Raji (cell line): Measurements from ENCODE around the gene C4orf54.

Experiments used
- POLR2A ChIP-seq: IDR thresholded peaks from 2 replicates; pipeline ENCODE4 v1.6.1; 2011; ENCODE audit warnings: low read depth, low read length, control low read depth; ENCODE audit not compliant: insufficient read depth

Gene C4orf54

DNA sequence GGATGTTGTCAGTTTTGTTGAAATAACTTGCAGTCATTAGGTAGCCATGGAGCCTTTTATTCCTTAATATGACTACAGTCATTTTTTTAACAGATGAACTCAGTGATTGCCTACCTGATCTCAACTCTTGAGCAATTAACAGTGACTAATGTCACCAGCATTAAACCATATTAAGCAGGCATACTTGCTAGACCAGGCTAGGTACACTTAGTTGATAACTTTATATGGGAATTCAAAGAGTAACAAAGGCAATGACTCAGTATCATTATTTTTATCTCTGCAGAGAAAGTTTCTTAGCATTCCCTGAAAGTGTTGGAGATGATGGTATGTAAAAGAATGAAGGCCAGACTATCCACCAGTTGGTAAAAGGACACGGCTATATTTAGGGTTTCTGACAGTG is at the start of gene C4orf54:
C4orf54 (minus strand) TSS at position 31 of the 400 bp plus-strand sequence. CDS start 3,180 bp downstream, outside the sequence.
- TF ChIP-seq POLR2A: no peak

- TF ChIP-seq POLR2A: no peak
These were observed 48.3 kb upstream of the C4orf54 start for GRCh38 chr4:99705891-99706290.

- no peak for TF ChIP-seq POLR2A
These were observed 39.2 kb upstream of the C4orf54 start for GRCh38 chr4:99696801-99697200.

- no peak for TF ChIP-seq POLR2A
These were observed 35.5 kb upstream of the C4orf54 start for GRCh38 chr4:99693140-99693539.

DNA sequence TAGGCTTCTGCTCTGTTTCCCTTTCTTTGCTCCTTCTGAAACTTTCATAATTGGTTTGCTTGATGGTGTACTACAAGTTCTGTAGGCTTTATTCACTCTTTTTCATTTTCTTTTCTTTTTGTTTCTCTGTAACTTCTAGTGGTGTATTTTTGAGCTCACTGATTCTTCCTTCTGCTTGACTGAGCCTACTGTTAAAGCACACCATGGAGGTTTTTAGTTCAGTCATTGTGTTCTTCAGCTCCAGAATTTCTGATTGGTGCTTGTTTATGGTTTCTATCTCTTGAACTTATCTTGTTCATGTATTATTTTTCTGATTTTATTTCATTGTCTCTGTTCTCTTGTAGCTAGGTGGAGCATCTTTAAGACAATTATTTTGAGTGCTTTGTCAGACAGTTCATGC is 33.4 kb upstream of the C4orf54 start:
- TF ChIP-seq POLR2A: no peak

DNA sequence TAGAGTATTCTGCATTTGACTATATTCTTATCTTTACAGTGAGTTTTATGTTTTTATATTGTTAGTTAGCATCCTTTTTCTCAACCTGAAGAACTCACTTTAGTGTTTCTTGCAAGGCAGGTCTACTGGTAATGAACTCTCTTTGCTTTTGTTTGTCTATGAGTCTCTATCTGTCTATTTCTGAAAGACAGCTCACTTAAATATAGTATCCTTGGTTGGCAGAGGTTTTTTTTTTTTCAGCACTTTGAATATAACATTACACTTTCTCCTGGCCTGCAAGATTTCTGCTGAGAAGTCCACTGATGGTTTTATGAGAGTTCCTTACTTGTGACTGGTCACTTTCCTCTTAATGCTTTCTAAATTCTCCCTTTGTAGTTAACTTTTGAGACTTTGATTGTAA is 32.8 kb upstream of the C4orf54 start:
- no peak for TF ChIP-seq POLR2A

DNA sequence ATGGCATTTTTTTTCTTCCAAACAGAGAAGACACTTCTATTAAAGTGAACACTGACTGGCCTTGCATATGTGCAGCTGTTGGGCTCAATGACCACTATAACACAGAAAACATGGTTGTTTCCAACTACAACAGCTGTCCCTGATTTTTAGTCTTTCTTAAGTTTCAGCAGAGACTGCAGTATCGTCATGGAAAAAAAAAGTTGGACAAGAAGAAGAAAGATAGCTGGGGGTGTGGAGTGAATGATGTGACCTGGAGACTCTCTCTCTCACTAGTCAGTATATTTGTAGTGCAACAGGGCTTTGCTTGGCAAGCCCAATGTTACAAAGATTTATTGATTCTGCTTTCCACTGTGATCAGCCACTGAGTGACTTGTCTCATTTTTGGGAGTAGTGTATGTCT is 29.5 kb upstream of the C4orf54 start:
- TF ChIP-seq POLR2A: no peak

DNA sequence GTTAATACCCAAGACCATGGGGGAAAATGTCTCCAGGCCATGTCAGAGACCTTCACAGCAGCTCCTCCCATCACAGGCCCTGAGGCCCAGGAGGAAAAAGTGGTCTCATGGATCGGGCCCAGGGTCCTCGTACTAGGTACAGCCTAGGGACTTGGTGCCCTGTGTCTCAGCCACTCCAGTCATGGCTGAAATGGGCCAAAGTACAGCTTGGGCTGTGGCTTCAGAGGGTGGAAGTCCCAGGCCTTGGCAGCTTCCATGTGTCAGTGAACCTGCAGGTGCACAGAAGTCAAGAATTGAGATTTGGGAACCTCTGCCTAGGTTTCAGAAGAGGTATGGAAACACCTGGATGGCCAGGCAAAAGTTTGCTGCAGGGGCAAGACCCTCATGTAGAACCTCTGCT is 27.6 kb upstream of the C4orf54 start:
- no peak for TF ChIP-seq POLR2A

DNA sequence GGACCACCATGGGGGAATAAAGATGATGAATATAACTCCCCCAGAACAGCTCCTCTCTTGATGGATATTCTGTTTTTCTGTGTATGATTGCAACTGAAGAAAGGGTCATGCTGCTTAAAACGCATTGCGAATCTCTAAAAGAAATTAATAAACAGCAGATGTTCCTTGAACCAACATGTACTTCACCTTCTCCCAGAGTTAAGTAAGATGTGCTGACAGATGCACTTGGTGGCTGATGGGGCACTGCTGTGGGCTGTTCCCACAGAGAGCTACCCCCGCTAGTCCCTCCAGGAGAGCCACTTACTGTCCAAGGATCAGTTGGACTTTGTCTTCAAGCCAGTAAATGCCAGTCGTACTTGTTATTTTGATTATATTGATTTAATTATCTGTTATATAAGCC is 26.3 kb upstream of the C4orf54 start:
- TF ChIP-seq POLR2A: no peak

DNA sequence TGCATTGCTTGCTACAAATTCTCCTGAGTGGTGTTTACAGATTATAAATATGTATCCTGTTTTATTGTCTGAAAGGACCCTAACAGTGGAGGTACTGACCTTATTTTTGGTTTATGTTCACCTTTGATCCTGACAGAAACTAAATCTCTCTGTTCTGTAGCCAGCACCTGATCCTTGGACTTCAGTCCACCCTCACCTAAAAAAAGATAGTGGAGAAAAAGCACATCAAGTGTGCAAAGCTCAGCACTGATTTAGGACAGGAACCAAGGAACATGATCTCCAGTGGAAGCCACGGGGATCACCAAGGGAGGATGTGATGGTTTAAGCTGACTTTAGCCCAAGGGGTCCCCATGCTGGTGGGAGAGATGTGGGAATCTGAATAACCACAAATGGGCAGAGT is 22.3 kb upstream of the C4orf54 start:
- no peak for TF ChIP-seq POLR2A

GRCh38 chr4:99679204-99679603 is 21.6 kb upstream of the C4orf54 start:
- TF ChIP-seq POLR2A: no peak

DNA sequence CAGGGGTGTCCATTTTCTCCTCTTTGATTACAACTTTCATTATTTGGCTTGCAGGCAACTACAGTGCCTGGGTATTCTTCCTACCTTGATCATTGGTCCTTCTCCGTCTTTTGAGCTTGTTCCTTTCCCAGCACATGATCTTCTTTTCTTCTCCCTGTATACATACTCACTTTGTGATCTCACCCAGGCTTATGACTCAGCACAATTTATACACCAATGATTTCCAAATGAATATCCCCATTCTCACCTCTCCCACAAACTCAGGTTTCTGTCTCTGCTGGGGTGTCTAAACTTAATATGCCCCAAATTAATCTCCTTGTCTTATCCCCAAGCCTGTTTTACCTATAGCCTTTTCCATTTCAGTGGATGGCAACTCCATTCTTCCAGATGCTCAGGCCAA is 19.5 kb upstream of the C4orf54 start:
- no peak for TF ChIP-seq POLR2A

- no peak for TF ChIP-seq POLR2A
These were observed 12.9 kb upstream of the C4orf54 start for GRCh38 chr4:99670409-99671073.

- TF ChIP-seq POLR2A: no peak
These were observed 11.5 kb upstream of the C4orf54 start for GRCh38 chr4:99669084-99669483.

DNA sequence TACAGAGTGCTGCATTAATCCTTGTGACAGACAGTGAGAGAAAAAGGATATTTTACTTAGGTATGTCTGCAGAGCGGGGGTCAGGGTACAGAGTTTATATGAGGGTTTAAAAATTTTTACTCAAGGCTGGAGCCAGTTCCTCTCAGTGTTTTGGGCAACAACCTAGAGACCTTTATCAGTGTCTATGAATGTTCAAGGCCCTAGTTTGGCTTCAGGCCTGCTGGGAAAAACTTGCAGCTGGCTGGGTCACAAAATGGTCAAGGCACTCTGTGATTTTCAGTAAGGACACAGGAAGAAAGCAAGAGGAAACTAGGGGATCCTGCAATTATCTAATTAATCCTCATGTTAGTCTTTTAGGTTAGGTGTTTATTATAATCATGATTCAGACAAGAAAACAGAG is 10.8 kb upstream of the C4orf54 start:
- no peak for TF ChIP-seq POLR2A

DNA sequence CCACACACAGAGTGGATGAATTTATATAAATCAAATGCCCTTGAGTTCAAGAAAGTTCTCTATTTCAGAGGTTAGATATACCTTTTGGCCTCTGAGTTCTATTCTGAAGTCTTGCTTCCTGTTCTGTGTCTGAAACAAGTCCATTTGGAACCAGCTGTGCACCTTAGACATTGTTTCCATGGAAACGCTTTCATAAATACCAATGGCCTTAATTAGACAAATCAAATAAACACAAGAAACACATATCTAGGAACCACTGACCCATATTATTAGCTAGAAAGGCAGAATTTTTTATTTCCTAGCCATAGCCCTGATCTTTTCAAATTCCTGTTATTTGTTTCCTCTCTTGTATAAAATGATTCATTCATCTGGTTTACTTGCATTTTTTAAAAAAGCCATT is 8.4 kb upstream of the C4orf54 start:
- no peak for TF ChIP-seq POLR2A

DNA sequence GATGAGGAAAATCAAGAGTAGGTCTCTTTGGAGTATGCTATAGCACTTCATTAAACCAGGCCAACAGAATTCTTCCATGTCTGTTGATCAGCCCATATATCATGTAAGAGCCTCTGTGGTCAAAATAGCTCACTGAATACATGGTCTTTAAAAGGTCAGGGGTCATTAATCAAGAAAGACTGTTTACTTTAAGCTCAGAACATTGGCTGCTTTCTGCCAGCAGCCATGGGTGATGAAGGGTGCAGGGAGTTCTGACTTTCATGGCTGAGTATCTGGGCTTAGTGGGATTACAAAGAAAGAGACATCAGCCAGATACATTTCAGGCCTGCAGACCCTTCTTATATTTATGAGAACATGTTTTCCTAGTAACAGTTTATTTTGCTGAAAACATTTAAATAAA is 7.1 kb upstream of the C4orf54 start:
- no peak for TF ChIP-seq POLR2A

GRCh38 chr4:99661907-99662306 is 4.3 kb upstream of the C4orf54 start:
- no peak for TF ChIP-seq POLR2A

DNA sequence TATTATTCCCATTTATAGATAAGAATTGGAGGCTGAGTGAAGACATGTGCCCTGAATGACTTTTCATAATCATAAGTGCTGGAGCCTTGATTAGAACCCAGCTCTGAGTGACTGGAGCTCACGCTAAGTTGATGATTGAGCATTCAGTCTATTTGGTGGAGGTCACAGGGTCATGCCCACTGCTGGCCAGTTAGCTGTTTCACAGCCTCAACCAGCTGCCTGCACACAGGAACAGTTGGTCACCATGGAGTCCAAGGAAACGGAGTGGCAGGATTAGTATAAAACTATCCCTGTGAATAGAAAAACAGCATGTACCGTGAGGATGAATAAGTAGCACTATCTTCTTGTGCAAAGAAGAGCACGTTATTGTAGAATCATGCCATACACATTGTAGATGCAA is 1.0 kb upstream of the C4orf54 start:
- TF ChIP-seq POLR2A: no peak
